ENCODE data around the gene NT5DC4. TPM values are rescaled to one million over a fixed set of nuclear protein-coding genes. Genes with fewer than 3 reads are reported as not detected.

Gene NT5DC4
- total and polyA plus RNA-seq, 2 of the 4 experiments (the other 2 are of a cell fraction), result not detected

DNA sequence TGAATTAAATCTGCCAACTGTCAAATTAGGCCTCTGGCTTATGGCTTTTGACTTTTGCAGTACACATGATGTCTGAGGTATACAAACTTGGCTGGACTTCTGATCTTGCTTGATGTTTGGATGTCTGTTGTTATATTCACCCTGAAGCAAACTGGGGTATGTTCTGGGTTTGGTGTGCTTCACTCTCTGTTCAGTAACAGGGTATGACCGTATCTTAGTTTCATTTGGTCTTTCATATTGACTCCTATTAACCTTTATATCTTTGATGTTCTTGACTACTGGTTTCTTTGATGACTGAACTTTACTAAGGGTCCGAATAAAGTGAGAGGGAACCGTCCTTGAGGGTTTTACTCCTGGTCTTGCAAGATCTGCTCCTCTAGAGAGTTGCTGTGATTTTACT, 35.4 kb downstream of the NT5DC4 start:
- intact Hi-C loops (cut with micrococcal nuclease) (no loop called here), in situ Hi-C loops (cut with MboI; ENCODE audit: low sequenced_read_pairs) (loop anchor here (10.0 kb wide), 1 partner anchor 119 kb away; no protein-coding TSS in a partner anchor), dilution Hi-C loops (cut with HindIII; ENCODE audit: low sequenced_read_pairs, unreplicated experiment) (no loop called here)
- Histone ChIP-seq H3K27ac (ENCODE audit: insufficient read depth, low read length) (no peak overlapping the region), H3K36me3 (ENCODE audit: control insufficient read depth, insufficient read depth, low read length) (peaks cover 2% of the 10 kb centered on the region; the same call in 1 of the 2 replicates), H3K4me1 (ENCODE audit: control insufficient read depth, insufficient read depth, low read length) (peaks cover 7% of the 10 kb centered on the region), H2AFZ (replicated peaks; ENCODE audit: low read length, poor library complexity) (no peak overlapping the region), H3K23ac (ENCODE audit: low read depth, low read length) (0 out of 2 replicates have a peak overlapping the region, but pooled peaks have one; percentile 36), H3K27me3 (ENCODE audit: control insufficient read depth, insufficient read depth, low read length) (no peaks in the 10 kb centered on the region), H2BK20ac (ENCODE audit: low read depth, low read length) (no peak overlapping the region), H4K8ac (ENCODE audit: low read depth in 2 of 2, low read length in 2 of 2) (no peak overlapping the region), H3K9me1 (ENCODE audit: insufficient read depth, low read length) (peaks cover 6% of the 10 kb centered on the region), H3K9me3 (ENCODE audit: control insufficient read depth, insufficient read depth, low read length) (no peaks in the 10 kb centered on the region), H4K91ac (ENCODE audit: insufficient read depth, low read depth, low read length) (no peak overlapping the region), H4K5ac (ENCODE audit: low read depth, low read length) (peak overlapping the region; percentile 27; the same call in 1 of the 2 replicates), H2BK5ac (ENCODE audit: low read depth, low read length, poor library complexity, severe bottlenecking) (peak overlapping the region; percentile 5), H3K14ac (replicated peaks; ENCODE audit: low read depth, low read length) (no peak overlapping the region), H3K4ac (ENCODE audit: low read depth, low read length) (no peak overlapping the region), H3K9ac (ENCODE audit: low read depth, low read length) (no peak overlapping the region), H3K56ac (ENCODE audit: extremely low read depth, insufficient read depth, low read length) (no peak overlapping the region), H2BK120ac (ENCODE audit: low read depth, low read length) (peak overlapping the region; percentile 19; the same call in 1 of the 2 replicates), H2AK5ac (ENCODE audit: low read depth, low read length) (no peak overlapping the region), H3K4me3 (ENCODE audit: insufficient read depth, low read depth, low read length) (no peak overlapping the region), H3K18ac (ENCODE audit: low read depth, low read length) (peak overlapping the region; percentile 57; the same call in 1 of the 2 replicates), H3K4me2 (ENCODE audit: low read depth, low read length) (peak overlapping the region; percentile 49; the same call in 1 of the 2 replicates), H2AK9ac (replicated peaks; ENCODE audit: low read depth, low read length, poor library complexity) (no peak overlapping the region), H2BK15ac (ENCODE audit: low read depth, low read length) (no peak overlapping the region), H4K20me1 (ENCODE audit: insufficient read depth, low read length) (no peaks in the 10 kb centered on the region), H3K79me1 (ENCODE audit: low read depth in 1 of 2, low read length in 2 of 2) (peaks cover 55 to 65% of the 10 kb centered on the region in 2 experiments)
- ATAC-seq (ENCODE audit: low read depth) (no peak), DNase-seq (no peak)
- TF ChIP-seq CHD1 (IDR thresholded peaks at IDR 0.05; ENCODE audit: low read depth, low read length) (no peak), RFX5 (IDR thresholded peaks at IDR 0.05; ENCODE audit: low read depth, low read length) (no peak), ELK1 (IDR thresholded peaks at IDR 0.05; ENCODE audit: borderline replicate concordance, low read depth, low read length) (no peak), FOS (IDR thresholded peaks at IDR 0.05; ENCODE audit: low read depth, low read length) (no peak), NFE2L2 (IDR thresholded peaks at IDR 0.05; ENCODE audit: low read depth, low read length) (no peak), SMC3 (IDR thresholded peaks at IDR 0.05; ENCODE audit: low read depth, low read length) (no peak), MXI1 (IDR thresholded peaks at IDR 0.05; ENCODE audit: borderline replicate concordance, low read depth, low read length) (no peak), CTCF (conservative IDR thresholded peaks at IDR 0.05; ENCODE audit: low read depth, low read length) (no peak), RCOR1 (IDR thresholded peaks at IDR 0.05; ENCODE audit: insufficient replicate concordance, low read length) (no peak)
- ChIA-PET POLR2A (ENCODE audit: unreplicated experiment) (no interaction called here), CTCF (interaction anchor here (0.6 to 3.6 kb wide), 2 partner anchors 34 to 186 kb away, joined by 3 to 27 read pairs; no protein-coding TSS in a partner anchor)
- WGBS, 2 experiments (ENCODE audit: extremely low coverage in 2 of 2, insufficient read length in 1 of 2), result no CpG with 5 or more reads among the region's 3 CpGs
- no TSS peak for BruUV-seq (replicated peaks)

Measured in IMR-90 (cell line).